ENCODE measurements around the gene MEF2C. TPM values are rescaled to one million over a fixed set of nuclear protein-coding genes. Genes with fewer than 3 reads are reported as not detected.
"Not testable (repeated sequence)": the region's sequence is repeated elsewhere in the genome, so short reads cannot be mapped to it uniquely, and the experiment has no call there.

Gene MEF2C
- under 1 TPM; 0.06 to 0.19 TPM for total RNA-seq

GRCh38 chr5:88883059-88883835 is at the start of gene MEF2C:
Gene MEF2C (minus strand): TSS chr5:88883184. CDS start chr5:88823788, 59,396 bp downstream.
- DNase-seq (no peak), ATAC-seq (peak; percentile 55)
- Mint-ChIP-seq H3K4me1 (peaks cover 17% of the 10 kb centered on the region), H3K9me3 (ENCODE audit: low read depth) (no peaks in the 10 kb centered on the region), H3K36me3 (peaks cover 2% of the 10 kb centered on the region), H3K4me3 (peak within 1 kb of the TSS; percentile 80), H3K27me3 (peaks cover 63% of the 10 kb centered on the region), H3K27ac (no peak within 1 kb of the TSS)
- CTCF ChIA-PET, result no interaction called here

DNA sequence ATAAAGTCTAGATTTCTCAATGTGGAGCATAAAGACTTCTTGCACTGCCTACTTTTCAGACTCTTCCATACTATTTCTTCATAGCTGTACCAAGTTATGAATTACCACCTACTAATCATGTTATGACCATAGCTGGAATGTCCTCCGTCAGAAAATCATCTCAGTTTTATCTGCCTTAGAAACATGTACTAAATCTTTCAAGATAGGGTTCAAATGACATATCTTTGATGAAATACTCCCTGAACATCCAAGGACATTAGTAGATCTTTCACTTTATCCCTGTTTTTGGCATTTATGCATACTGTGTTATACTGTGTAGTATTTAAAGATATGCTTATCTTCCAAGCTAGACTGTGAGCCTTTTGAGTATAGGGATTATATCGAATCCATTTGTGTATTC is 49.6 kb upstream of the MEF2C start:
- Mint-ChIP-seq H3K27ac (no peak overlapping the region), H3K4me3 (no peak overlapping the region), H3K4me1 (no peaks in the 10 kb centered on the region), H3K9me3 (ENCODE audit: low read depth) (no peaks in the 10 kb centered on the region), H3K36me3 (no peaks in the 10 kb centered on the region), H3K27me3 (no peaks in the 10 kb centered on the region)
- no peak for ATAC-seq
- CTCF ChIA-PET, result no interaction called here
- no peak for DNase-seq

DNA sequence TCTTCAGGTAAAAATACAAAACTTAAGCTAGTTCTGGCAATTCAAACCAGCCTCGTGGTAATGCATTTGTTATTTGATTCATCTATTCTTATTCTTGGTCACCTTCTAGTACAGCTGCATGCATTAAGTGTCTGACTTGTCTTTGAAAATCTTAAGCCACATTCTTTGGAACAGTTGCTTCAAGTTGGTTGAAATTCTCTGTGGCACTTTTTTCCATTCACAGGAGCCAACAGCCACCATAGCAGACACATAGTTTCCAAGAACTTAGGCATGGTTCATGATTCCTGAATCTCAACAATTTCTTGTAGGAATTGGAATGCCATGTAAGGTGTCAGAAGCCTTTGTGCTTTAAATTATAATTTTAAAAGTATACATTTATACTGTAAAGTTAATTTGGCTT is 47.4 kb upstream of the MEF2C start:
- Mint-ChIP-seq H3K36me3 (no peaks in the 10 kb centered on the region), H3K27ac (no peak overlapping the region), H3K4me1 (no peaks in the 10 kb centered on the region), H3K27me3 (no peaks in the 10 kb centered on the region), H3K9me3 (ENCODE audit: low read depth) (no peaks in the 10 kb centered on the region), H3K4me3 (no peak overlapping the region)
- no peak for DNase-seq
- CTCF ChIA-PET, result no interaction called here
- ATAC-seq, result no peak

GRCh38 chr5:88929385-88929784 is 46.4 kb upstream of the MEF2C start:
- Mint-ChIP-seq H3K36me3 (no peaks in the 10 kb centered on the region), H3K27ac (no peak overlapping the region), H3K9me3 (ENCODE audit: low read depth) (no peaks in the 10 kb centered on the region), H3K4me1 (no peaks in the 10 kb centered on the region), H3K27me3 (no peaks in the 10 kb centered on the region), H3K4me3 (no peak overlapping the region)
- DNase-seq (no peak), ATAC-seq (no peak)
- CTCF ChIA-PET, result interaction anchor here (1.3 kb wide), 1 partner anchor 18 kb away, joined by 3 read pairs; no protein-coding TSS in a partner anchor

GRCh38 chr5:88926774-88927173 is 43.8 kb upstream of the MEF2C start:
- H3K9me3 Mint-ChIP-seq (ENCODE audit: low read depth), result no peaks in the 10 kb centered on the region
- H3K4me1 Mint-ChIP-seq, result no peaks in the 10 kb centered on the region
- no peaks in the 10 kb centered on the region for H3K36me3 Mint-ChIP-seq
- DNase-seq (no peak), ATAC-seq (no peak)
- no peaks in the 10 kb centered on the region for H3K27me3 Mint-ChIP-seq
- no peak overlapping the region for H3K4me3 Mint-ChIP-seq
- H3K27ac Mint-ChIP-seq, result no peak overlapping the region
- CTCF ChIA-PET, result interaction anchor here (1.3 kb wide), 1 partner anchor 8 kb away, joined by 4 read pairs; no protein-coding TSS in a partner anchor

DNA sequence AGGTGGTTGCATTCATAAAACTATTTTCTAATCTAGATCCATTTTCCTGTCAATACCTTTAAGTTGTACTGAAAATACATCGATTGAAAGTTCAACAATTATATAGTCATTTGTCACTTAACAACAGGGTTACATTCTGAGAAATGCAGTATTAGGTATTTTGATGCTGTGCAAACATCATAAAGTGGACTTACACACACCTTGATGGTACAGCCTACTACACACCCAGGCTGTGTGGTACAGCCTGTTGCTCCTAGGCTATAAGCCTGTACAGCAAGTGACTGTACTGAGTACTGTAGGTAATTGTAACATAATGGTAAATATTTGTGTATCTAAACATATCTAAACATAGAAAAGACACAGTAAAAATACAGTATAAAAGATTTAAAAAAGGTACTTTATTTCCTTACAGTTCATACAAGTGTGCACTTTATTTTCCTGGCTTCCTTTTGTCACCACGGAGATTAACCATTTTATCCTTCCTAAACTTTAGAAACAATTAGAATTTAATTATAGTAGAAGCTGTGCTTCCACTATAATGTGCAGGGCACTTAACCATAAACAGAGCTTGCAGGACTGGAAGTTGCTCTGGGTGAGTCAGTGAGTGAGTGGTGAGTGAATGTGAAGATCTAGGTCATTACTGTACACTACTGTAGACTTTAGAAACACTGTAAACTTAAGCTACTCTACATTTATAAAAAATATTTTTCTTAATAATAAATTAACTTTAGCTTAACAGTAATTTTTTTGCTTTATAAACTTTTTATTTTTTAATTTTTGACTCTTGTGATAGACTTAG is 42.9 kb upstream of the MEF2C start:
- Mint-ChIP-seq H3K4me1 (no peaks in the 10 kb centered on the region), H3K4me3 (no peak overlapping the region), H3K36me3 (no peaks in the 10 kb centered on the region), H3K27me3 (no peaks in the 10 kb centered on the region), H3K27ac (no peak overlapping the region), H3K9me3 (ENCODE audit: low read depth) (no peaks in the 10 kb centered on the region)
- CTCF ChIA-PET, result interaction anchor here (1.3 kb wide), 1 partner anchor 9 kb away, joined by 4 read pairs; no protein-coding TSS in a partner anchor
- ATAC-seq (no peak), DNase-seq (no peak)

- no peaks in the 10 kb centered on the region for H3K9me3 Mint-ChIP-seq (ENCODE audit: low read depth)
- H3K36me3 Mint-ChIP-seq, result no peaks in the 10 kb centered on the region
- ATAC-seq (no peak), DNase-seq (no peak)
- CTCF ChIA-PET, result no interaction called here
- no peaks in the 10 kb centered on the region for H3K4me1 Mint-ChIP-seq
- H3K27ac Mint-ChIP-seq, result no peak overlapping the region
- H3K27me3 Mint-ChIP-seq, result no peaks in the 10 kb centered on the region
- H3K4me3 Mint-ChIP-seq, result no peak overlapping the region
Measured at GRCh38 chr5:88924330-88924657, 41.3 kb upstream of the MEF2C start.

DNA sequence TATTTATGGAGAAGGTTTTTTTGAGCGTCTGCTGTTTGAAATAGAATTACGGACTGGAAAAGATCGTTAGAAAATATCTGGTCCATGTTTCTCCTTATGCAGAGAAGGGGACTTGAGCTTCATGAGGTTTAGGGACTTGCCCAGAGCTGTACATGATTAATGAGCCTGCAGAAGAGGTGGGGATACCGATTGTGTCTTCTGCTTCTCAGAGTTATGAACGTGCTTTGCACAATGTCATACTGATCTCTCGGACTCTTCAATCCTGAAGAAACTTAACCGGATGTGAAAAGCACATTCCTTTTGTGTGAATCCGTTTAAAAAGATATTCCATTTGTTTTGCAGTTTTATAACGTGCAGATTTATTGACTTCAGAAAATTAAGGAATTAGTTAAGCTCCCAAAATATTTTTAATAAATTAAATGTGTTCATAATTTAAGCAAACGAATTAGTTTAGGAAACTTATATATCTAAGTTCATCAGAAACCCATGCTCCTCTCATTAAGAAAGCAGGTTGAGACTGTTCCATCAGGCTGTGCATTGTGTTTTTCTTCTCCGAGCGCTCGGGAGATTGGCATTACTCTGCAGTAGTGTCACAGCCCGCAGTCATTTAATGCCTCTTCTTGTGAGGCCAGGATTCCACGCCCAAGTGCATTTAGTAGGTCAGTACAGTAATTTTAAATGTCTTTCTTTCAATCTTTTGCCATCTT is 40.8 kb upstream of the MEF2C start:
- CTCF ChIA-PET, result no interaction called here

GRCh38 chr5:88912743-88913142 is 29.8 kb upstream of the MEF2C start:
- H3K9me3 Mint-ChIP-seq (ENCODE audit: low read depth); H3K4me3 Mint-ChIP-seq; H3K27ac Mint-ChIP-seq; H3K4me1 Mint-ChIP-seq; H3K36me3 Mint-ChIP-seq; H3K27me3 Mint-ChIP-seq; ATAC-seq; CTCF ChIA-PET; DNase-seq: not testable (repeated sequence)

More for the DNA sequence above, 40.8 kb upstream of the MEF2C start:
- H3K9me3 Mint-ChIP-seq (ENCODE audit: low read depth), result no peaks in the 10 kb centered on the region
- ATAC-seq (no peak), DNase-seq (no peak)
- H3K27me3 Mint-ChIP-seq, result no peaks in the 10 kb centered on the region
- H3K36me3 Mint-ChIP-seq, result no peaks in the 10 kb centered on the region
- no peak overlapping the region for H3K27ac Mint-ChIP-seq
- H3K4me1 Mint-ChIP-seq, result no peaks in the 10 kb centered on the region
- no peak overlapping the region for H3K4me3 Mint-ChIP-seq

GRCh38 chr5:88911059-88911572 is 28.1 kb upstream of the MEF2C start:
- CTCF ChIA-PET; H3K27ac Mint-ChIP-seq; ATAC-seq; H3K27me3 Mint-ChIP-seq; H3K4me3 Mint-ChIP-seq; H3K4me1 Mint-ChIP-seq; H3K9me3 Mint-ChIP-seq (ENCODE audit: low read depth); DNase-seq; H3K36me3 Mint-ChIP-seq: not testable (repeated sequence)

DNA sequence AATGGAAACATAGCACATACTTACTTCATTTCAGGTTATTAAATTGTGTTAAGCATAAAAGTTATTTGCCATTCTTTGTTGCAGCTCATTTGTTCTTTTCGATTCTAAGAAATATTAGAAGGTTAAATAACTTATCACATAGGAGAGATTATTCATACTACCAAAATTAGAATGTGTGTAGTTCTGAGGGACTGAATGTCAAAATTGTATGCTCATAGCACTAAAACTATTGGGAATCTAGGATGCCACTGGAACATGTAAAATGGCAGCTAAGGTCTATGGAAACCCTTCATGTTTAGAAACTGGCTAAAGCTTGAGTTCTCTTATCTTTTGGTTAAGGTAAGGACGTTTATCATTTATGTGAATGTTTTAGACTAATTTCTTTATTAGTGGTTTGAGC is 21.5 kb upstream of the MEF2C start:
- H3K4me3 Mint-ChIP-seq; H3K9me3 Mint-ChIP-seq (ENCODE audit: low read depth); ATAC-seq; H3K27ac Mint-ChIP-seq; H3K4me1 Mint-ChIP-seq; CTCF ChIA-PET; H3K27me3 Mint-ChIP-seq; H3K36me3 Mint-ChIP-seq; DNase-seq: not testable (repeated sequence)

GRCh38 chr5:88903966-88904365 is 21.0 kb upstream of the MEF2C start:
- CTCF ChIA-PET; H3K4me3 Mint-ChIP-seq; H3K27me3 Mint-ChIP-seq; DNase-seq; H3K4me1 Mint-ChIP-seq; ATAC-seq; H3K36me3 Mint-ChIP-seq; H3K9me3 Mint-ChIP-seq (ENCODE audit: low read depth); H3K27ac Mint-ChIP-seq: not testable (repeated sequence)

DNA sequence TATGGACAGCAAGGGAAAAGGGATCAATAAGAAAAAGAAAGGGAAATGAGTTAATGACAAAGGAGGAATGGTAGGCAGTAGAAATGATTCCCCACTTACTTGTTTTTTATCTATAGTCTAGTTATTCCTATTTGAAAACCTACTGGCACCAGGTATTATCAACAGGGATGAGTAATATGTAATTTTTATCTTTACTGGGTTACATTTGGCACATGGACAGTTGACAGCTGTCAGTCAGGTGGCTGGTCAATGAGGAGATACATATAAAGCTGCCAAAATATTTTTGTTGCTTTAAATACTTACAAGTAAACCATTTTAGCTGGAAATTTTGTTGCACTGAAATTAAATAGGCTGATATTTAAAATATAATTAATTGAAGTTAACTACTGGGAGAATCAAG is 18.1 kb upstream of the MEF2C start:
- DNase-seq; H3K36me3 Mint-ChIP-seq; H3K27ac Mint-ChIP-seq; H3K4me1 Mint-ChIP-seq; H3K4me3 Mint-ChIP-seq; CTCF ChIA-PET; H3K9me3 Mint-ChIP-seq (ENCODE audit: low read depth); ATAC-seq; H3K27me3 Mint-ChIP-seq: not testable (repeated sequence)
